ENCODE data around the gene MT1F.
"Not testable (repeated sequence)": the region's sequence is repeated elsewhere in the genome, so short reads cannot be mapped to it uniquely, and the experiment has no call there.

MT1F gene

DNA sequence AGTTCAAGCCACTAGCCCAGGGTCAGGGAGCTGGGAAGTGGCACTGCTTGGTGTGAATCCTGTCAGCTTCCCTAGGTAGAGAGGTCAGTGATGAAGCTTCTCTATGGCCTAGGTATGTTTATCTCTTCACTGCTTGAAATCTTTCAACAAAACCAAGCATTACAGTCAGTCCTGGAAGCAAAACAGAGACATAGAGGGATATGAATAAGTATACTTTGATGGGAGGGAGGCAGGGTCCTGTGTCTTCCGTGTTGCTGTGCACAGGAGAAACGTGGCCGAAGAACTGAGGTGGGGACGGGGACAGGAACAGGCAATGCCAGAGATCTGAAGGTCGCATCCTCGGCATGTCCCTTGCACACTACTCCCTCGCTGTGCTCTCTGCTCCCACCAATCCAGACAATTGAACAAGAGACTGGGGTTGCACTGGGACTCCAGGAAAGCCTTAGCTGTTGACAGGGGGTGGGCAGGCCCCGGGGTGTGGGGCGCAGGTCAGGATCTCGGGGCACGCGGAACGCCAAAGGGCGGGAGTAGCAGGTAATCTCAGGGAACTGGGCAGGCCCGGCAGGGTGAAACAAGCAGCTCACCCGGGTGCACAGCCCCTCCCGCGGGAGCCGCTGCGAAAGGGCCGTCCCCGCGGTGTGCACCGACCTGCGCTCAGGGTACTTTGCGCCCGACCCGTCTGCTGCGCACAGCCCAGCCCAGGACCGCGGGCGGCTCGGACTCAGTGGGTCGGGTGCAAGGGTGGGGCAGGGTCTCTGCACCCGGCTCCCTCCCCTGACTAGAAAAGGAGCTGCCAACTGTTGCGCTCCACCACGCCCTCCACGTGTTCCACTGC is 11.5 kb downstream of the MT1F start, which contains the start of gene MT1H:
Gene MT1H, plus strand, starts transcription at position 810 of the 835 bp plus-strand sequence. CDS start 71 bp downstream, outside the sequence.
- DNase-seq: no peak
- in situ Hi-C loops (cut with MboI; ENCODE audit: low pct_unique_long_range_greater_than_20kb, low sequenced_read_pairs): no loop called here

DNA sequence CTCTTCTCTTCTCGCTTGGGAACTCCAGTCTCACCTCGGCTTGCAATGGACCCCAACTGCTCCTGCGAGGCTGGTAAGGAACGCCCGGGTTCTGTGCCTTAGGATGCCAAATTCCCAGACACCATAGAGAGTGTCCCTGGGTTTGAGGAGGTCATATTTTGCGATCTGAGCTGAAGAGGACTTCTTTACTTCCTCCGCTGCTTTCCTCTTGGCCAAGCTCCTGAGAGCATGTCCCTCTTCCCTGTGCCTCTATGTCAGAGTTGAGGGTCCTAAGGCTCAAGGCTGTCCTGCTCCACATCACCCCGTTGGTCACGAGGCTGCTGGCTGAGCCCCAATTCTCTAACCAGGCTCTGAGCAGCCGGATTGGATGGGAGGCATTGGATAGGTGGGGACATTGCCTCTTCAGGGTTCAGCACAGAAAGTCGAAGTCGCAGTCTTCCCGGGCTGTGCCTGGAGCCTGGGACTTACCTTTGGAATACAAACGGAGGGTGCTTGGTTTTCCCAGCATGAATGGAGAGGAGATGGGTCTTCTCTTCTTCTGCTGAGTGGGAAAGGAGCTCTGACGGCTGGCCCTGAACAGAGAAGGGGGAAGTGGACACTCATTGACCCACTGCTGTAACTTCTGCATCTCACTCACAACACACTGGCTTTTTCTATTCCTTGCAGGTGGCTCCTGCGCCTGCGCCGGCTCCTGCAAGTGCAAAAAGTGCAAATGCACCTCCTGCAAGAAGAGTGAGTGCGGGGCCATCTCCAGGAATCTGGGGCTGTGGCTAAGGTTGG is 12.3 kb downstream of the MT1F start:
- no peak for DNase-seq
- in situ Hi-C loops (cut with MboI; ENCODE audit: low pct_unique_long_range_greater_than_20kb, low sequenced_read_pairs): no loop called here

DNA sequence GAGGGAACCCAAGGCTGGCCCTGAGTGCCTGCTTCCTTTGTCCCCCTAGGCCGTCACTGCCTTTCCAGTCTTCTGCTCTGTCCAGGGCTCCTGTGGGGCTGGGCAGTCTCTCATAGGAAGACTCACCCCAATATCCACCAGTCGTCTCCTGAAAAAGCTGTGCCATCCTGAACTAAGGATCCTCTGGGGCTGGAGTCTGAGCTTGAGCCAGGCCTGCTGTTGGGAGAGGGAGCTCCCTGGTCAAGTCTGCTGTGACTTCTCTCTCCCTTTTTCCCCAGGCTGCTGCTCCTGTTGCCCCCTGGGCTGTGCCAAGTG is 12.8 kb downstream of the MT1F start:
- in situ Hi-C loops (cut with MboI; ENCODE audit: low pct_unique_long_range_greater_than_20kb, low sequenced_read_pairs): no loop called here
- no peak for DNase-seq

DNA sequence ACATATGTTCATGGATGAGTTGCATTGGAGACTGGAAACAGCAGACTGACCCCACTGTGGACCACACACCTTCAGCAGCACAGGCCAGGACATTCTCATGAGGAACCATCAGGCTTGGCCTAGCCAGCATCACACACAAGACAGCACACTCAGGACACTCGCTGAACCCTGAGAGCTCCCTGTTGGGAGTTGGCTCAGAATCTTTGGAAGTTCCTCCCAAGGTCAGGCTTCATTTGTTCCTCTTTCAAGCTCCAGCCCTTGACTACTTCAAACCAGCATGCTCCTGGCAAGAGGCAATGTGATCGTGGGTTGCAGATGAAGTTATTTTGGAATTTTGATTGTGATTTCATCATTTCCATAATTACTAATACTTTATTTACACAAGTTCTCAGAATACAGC is 13.9 kb downstream of the MT1F start:
- in situ Hi-C loops (cut with MboI; ENCODE audit: low pct_unique_long_range_greater_than_20kb, low sequenced_read_pairs); DNase-seq: not testable (repeated sequence)

DNA sequence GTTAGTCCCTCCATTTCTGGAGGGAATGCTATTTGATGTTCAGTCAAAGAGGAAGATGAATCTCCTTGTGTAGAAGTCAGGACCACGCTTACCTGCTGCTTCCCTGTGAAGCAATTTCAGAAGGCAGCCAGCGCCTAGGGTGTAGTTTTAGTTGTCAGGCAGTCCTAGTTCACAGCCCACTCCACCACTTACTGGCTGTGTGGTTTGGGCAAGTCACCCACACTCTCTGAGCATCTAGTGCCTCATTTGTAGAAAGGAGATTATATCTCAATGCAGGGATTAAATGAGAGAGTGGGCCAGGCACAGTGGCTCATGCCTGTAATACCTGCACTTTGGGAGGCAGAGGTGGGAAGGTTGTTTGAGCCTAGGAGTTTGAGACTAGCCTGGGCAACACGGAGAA is 14.4 kb downstream of the MT1F start:
- in situ Hi-C loops (cut with MboI; ENCODE audit: low pct_unique_long_range_greater_than_20kb, low sequenced_read_pairs); DNase-seq: not testable (repeated sequence)

DNA sequence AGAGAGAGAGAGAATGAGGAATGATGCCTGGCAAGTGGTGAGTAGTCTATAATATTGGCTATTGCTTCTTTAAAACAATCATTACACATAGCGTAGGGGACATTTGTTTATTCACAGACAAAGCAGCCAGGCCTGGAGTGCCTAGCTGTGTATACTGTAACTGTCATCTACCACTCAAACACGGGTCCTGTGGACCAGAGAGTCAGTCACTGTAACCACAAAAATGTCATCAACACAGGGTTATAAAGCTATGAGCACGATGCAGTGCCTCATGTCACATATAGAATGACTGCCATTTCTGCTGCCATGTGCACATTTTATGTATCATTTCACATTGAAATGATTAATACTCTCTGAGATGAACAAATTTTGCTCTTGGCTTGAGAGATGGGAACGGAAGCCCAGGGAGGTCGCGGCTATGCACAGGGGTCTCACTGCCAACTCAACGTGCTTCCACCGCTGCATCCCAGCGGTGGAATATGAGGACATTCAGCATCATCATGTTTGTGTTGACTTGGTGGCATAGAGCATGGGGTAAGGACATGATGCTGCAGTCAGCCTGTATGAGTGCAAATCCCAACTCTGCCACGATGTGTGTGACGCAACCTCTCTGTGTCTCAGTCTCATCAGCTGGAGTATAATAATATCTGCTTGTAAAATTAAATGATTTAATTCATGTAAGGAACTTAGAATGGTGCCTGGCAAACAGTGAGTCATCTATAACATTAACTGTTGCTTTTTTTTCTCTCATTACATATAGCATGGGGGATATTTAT is 15.2 kb downstream of the MT1F start:
- DNase-seq: no peak

DNA sequence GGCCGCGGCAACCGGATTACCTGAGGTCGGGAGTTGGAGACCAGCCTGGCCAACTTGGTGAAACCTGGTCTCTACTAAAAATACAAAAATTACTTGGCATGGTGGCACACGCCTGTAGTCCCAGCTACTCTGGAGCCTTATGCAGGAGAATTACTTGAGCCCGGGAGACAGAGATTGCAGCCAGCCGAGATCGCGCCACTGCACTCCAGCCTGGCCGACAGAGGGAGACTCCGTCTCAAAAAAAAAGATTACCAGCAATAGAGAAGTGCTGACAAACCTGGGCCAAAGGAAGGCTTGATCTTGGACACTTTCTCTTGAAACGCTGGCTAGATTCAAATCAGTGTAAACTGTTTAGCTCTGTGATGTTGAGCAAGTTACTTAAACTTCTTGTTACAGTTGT is 16.2 kb downstream of the MT1F start:
- peak; percentile 88 for DNase-seq
- in situ Hi-C loops (cut with MboI; ENCODE audit: low pct_unique_long_range_greater_than_20kb, low sequenced_read_pairs): no loop called here

More for the DNA sequence above, 15.2 kb downstream of the MT1F start:
- in situ Hi-C loops (cut with MboI; ENCODE audit: low pct_unique_long_range_greater_than_20kb, low sequenced_read_pairs): no loop called here

DNA sequence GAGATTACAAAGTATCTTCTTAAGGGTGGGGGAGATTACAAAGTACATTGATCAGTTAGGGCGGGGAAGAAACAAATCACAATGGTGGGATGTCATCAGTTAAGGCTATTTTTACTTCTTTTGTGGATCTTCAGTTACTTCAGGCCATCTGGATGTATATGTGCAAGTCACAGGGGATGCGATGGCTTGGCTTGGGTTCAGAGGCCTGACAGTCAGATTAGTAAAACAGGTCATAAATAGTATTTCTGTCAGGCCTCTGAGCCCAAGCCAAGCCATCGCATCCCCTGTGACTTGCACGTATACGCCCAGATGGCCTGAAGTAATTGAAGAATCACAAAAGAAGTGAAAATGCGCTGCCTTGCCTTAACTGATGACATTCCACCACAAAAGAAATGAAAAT is 16.8 kb downstream of the MT1F start:
- DNase-seq; in situ Hi-C loops (cut with MboI; ENCODE audit: low pct_unique_long_range_greater_than_20kb, low sequenced_read_pairs): not testable (repeated sequence)

DNA sequence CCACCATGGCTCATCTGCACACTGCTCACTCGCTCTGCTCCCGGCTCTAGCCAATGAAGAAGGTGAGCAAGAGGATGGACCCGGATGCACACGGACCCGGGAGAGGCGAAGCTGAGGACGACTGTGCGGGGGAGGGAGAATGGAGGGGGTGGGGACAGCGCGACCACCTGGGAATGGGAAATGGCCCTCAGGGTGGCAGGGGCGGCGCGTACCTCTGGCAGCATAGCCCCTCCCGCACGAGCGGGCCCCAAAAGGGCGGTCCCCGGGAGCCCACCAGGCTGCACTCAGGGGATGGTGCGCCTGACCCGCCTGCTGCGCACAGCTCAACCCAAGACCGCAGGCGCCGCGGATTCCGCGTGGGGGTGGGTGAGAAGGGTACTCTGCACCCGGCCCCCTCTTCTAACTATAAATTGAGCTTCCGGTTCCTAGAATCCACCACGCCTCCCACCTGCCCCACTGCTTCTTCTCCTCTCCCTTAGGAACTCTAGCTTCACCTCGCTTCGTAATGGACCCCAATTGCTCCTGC is 18.0 kb downstream of the MT1F start:
- in situ Hi-C loops (cut with MboI; ENCODE audit: low pct_unique_long_range_greater_than_20kb, low sequenced_read_pairs): no loop called here
- DNase-seq: peak; percentile 76

DNA sequence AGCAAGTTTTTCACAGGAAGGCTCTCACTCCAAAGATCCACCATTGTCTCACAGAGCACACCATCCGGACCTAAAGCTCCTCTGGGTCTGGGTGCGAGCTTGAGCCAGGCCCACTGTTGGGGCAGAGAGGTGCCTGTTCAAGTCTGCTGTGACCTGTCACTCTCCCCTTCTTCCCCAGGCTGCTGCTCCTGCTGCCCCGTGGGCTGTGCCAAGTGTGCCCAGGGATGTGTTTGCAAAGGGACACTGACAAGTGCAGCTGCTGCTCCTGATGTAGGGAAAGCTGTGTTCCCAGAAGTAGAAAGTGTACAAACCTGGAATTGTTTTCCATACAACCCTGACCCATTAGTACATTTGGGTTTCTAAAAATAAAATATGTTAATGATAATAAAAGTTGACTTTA is 19.7 kb downstream of the MT1F start:
- in situ Hi-C loops (cut with MboI; ENCODE audit: low pct_unique_long_range_greater_than_20kb, low sequenced_read_pairs): no loop called here
- DNase-seq: no peak

DNA sequence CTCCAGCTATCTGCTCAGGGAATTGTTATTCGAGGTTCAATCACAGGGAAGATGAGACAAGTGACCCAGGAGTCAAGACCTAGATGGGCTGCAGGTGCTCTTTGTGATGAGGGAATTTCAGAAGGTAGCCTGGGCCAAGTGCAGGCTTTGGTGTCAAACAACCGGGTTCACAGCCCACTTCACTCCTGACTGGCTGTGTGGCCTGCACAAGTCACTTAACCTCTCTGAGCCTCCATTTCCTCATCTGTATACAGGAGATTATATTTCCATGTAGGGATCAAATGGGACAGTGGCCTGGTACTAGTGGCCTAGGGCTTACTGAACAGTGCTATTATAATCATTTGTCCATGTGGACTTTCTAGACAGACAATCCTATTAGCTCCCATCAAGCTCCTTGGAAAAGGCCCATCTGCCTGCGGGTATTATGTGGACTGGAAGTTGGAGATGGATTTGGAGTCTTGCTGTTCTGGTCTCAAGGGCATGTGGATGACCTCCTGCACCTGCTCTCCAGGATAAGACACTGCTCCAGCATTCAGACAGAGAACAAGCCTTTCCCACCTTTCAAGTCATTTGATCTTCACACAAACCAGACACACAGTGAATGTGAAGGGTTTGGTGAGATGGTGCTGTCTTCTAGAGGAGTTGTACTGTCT is 21.4 kb downstream of the MT1F start:
- no peak for DNase-seq
- in situ Hi-C loops (cut with MboI; ENCODE audit: low pct_unique_long_range_greater_than_20kb, low sequenced_read_pairs): no loop called here

DNA sequence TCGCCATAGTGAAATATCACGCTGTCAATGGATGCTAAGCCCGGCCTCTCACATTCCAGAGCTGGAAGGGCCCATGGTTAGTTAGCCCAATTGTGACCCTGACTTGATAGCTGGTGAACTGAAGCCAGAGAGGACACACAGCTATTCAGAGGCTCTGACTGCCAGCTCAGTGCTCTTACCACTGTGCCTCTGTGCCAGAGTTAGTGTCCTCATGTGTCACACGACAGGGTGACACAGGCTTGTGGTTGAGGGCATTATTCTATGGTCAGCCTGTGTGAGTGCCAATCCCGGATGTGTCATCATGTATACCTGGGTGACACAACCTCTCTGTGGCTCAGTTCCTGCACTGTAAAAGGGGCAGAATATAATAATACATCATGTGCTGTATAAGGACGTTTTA is 22.1 kb downstream of the MT1F start:
- in situ Hi-C loops (cut with MboI; ENCODE audit: low pct_unique_long_range_greater_than_20kb, low sequenced_read_pairs): no loop called here
- no peak for DNase-seq

DNA sequence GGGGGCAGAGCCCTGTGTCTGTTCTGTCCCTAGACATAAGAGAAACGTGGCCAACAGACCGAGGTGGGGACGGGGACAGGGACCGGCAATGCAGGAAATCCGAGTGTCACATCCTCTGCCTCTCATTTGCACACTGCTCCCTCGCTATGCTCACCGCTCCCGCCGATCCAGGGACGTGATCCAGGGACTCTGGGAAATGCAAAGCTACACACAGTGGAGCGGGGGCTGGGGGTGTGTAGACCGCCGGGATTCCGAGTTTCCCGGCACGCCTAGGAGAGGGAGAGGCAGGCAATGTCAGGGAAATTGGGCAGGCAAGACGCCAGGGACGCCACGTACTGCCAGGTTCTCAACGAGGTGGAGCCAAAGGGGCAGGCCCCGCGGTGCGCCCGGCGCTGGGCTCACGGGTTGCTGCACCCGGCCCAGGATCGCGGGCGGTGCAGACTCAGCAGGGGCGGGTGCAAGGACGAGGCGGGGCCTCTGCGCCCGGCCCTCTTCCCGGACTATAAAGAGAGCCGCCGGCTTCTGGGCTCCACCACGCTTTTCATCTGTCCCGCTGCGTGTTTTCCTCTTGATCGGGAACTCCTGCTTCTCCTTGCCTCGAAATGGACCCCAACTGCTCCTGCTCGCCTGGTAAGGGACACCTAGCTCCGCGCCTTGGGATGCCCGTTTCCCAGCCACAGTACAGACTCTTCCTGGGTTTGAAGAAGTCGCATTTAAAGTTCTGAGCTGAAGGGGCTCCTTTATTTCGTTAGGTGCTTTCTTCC is 24.4 kb downstream of the MT1F start, which contains the start of gene MT1X:
Gene MT1X, plus strand, starts transcription at position 532 of the 764 bp plus-strand sequence. Its CDS starts 71 bp downstream, at position 603.
- peak; percentile 97 for DNase-seq
- in situ Hi-C loops (cut with MboI; ENCODE audit: low pct_unique_long_range_greater_than_20kb, low sequenced_read_pairs): no loop called here

DNA sequence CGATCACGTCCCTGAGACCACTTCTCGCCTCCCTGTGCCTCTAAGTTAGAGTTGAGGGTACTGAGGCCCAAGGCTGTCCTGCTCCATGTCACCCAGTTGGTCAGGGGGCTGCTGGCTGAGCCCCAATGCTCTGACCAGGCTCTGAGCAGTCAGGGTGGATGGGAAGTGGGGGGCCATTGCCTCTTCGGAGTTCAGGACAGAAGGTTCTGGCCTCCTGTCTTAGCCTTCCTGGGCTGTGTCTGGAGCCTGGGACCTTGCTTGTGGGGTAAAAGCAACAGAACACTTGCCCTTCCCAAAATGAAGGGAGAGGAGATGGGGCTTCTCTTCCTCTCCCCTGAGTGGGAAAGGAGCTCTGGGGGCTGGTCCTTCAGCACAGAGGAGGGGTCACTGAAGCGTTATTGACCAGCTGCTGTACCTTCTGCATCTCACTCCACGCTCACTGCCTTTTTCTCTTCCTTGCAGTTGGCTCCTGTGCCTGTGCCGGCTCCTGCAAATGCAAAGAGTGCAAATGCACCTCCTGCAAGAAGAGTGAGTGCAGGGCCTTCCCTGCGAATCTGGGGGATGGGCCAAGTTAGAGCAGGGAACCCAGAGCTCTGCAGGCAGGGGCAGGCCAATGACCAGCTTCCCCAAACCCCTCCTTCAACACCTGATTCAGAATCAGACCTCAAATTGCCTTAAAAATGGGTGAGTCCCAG is 25.1 kb downstream of the MT1F start:
- DNase-seq: peak; percentile 30
- in situ Hi-C loops (cut with MboI; ENCODE audit: low pct_unique_long_range_greater_than_20kb, low sequenced_read_pairs): no loop called here

DNA sequence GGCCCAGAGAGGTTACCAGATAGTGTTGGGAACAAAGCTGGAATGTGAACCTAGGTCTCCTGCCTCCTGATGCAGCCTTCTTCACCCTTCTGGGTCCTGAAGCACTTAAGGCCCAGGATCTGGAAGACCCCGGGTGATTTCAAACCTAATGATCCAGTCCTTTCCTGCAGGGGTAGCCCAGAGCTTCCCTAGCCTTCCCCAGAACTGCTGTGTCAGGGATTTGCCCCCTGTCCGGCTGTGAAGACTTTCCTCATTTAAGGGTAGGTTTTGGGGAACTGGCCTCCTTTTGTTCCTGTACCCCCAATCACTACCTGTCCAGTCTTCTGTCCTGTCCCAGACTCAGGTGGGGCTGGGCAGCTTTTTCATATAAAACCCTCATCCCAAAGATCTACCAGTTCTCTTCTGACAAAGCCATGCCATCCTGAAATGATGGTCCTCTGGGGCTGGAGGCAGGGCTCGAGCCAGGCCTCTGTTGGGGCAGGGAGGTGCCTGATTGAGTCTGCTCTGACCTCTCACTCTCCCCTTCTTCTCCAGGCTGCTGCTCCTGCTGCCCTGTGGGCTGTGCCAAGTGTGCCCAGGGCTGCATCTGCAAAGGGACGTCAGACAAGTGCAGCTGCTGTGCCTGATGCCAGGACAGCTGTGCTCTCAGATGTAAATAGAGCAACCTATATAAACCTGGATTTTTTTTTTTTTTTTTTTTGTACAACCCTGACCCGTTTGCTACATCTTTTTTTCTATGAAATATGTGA is 25.8 kb downstream of the MT1F start:
- in situ Hi-C loops (cut with MboI; ENCODE audit: low pct_unique_long_range_greater_than_20kb, low sequenced_read_pairs): no loop called here
- no peak for DNase-seq

DNA sequence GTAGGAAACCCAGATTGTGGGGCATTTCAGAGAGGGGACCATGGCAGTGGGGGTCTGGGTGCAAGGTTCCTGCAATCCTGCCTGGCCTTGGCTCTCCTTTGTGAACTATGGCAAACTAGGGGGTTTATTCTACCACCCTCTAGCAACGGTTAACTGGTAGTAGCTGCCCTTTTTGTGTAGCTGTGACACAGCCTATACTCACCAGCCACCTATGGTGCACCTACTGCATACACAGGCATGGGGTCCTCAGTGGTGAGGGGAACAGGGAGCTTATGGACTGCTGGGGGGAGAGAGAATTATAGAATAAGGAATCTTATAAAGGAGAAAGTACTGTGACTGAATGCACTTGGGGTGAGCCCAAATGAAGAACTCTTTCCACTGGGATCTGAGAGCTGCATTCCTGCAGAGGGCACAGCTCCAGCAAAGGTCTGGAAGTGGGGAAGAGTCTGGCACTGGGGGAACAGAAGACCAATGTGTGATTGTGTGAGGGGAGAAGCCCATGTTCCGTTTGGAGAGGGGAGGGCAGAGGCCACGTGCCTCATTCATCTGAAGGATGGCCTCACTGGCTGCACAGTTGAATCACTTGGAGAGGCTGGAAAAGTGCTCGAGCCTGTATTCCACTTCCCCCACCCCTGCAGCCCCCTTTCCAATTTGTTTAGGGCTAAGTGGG is 26.6 kb downstream of the MT1F start:
- in situ Hi-C loops (cut with MboI; ENCODE audit: low pct_unique_long_range_greater_than_20kb, low sequenced_read_pairs): no loop called here
- no peak for DNase-seq
